Psoas muscle (tissue), 8 donors: Measurements from ENCODE around the gene MARCHF11. TPM values are rescaled to one million over a fixed set of nuclear protein-coding genes. Genes with fewer than 3 reads are reported as not detected.
A peak's percentile ranks its signal among the peaks of the same experiment; 100 is the strongest.

Experiments
- ATAC-seq, 4 donors: fragments of 200-7000 bp; cut with Tn5 transposase; one replicate each; pipeline ENCODE4 v1.9.1; 2020; ENCODE audit warnings: moderate library complexity in 3 of 4, mild to moderate bottlenecking in 2 of 4
- DNase-seq, 2 donors: peaks; one replicate each; pipeline ENCODE4 v3.0.0-alpha.2; 2020
- H3K27ac ChIP-seq: fragments of 200-600 bp; one replicate; pipeline ENCODE4 v1.8.0; 2022
- H3K27me3 ChIP-seq, 3 donors: fragments of 200-600 bp in 1 of 3; one replicate each; pipeline versions ENCODE4 v1.6.1 to v1.8.0; 2013 to 2022; ENCODE audit warnings: low read length in 2 of 3, mild to moderate bottlenecking in 2 of 3, moderate library complexity in 1 of 3; ENCODE audit not compliant: insufficient read depth in 3 of 3
- H3K36me3 ChIP-seq, 2 donors: fragments of 200-600 bp in 1 of 2; one replicate each; pipeline versions ENCODE4 v1.6.1 to v1.8.0; 2013 to 2022; ENCODE audit warnings: low read depth in 1 of 2, mild to moderate bottlenecking in 1 of 2, moderate library complexity in 1 of 2; ENCODE audit not compliant: insufficient read depth in 1 of 2
- H3K4me1 ChIP-seq: fragments of 200-600 bp; one replicate; pipeline ENCODE4 v1.8.0; 2022
- H3K4me3 ChIP-seq: fragments of 200-600 bp; one replicate; pipeline ENCODE4 v1.8.0; 2022; ENCODE audit warnings: mild to moderate bottlenecking
- H3K9me3 ChIP-seq: fragments of 200-600 bp; one replicate; pipeline ENCODE4 v1.8.0; 2022
- CTCF ChIP-seq: fragments of 200-600 bp; IDR thresholded peaks from one replicate; pipeline ENCODE4 v1.8.0; 2022; ENCODE audit warnings: antibody characterized with exemption
- WGBS, 3 donors: extraction: QIAGEN DNeasy Blood & Tissue Kit; methylation state at CpG; one replicate each; pipeline versions ENCODE4 v1.1.6 to v1.1.7; 2013; 5-methylcytosine and 5-hydroxymethylcytosine counted together
- intact Hi-C, 2 donors: fragments of 100-400 bp; cut with DNase I; formaldehyde crosslinking; loops; one replicate each; pipeline versions ENCODE4 v1.11.0 to v1.14.2; 2022
- polyA plus RNA-seq, 3 donors: library from polyadenylated mRNA; stranded (reverse); fragments of 200-250 nt; gene quantifications; one replicate each; pipeline ENCODE4 v1.2.3, GENCODE V29; 2013
- total RNA-seq, 4 donors: library from RNA; stranded (reverse); fragmentation: NEBNext Ultra II Directional in 2 of 4; extraction: Animal tissue kit (Norgen Biotek cat#: 25700) in 2 of 4; gene quantifications; one replicate each; pipeline versions ENCODE4 v1.2.1 to v1.2.4, GENCODE V29; 2021 to 2023
- donor health status: healthy with polysubstance abuse.
- donor health status: DM: no; HTN: no; CAD: no; lungs with moderate emphysema.
- donor health status: Bipolar disorder and iron deficiency.
- donor health status: healthy.
- donor health status: DM: yes; HTN: yes; CAD: no.
- donor health status: DM: no; HTN: no; CAD: no.
- donor health status: DM: no; HTN: no; CAD: no.
- donor health status: DM: yes; HTN: yes; CAD: no.

Gene MARCHF11
- total and polyA plus RNA-seq, 7 donors, result not detected

GRCh38 chr5:16179936-16180788 is 571 bp upstream of the MARCHF11 start:
- Histone ChIP-seq H3K4me1 (no peaks in the 10 kb centered on the region), H3K4me3 (no peak overlapping the region), H3K27ac (no peak overlapping the region), H3K9me3 (no peaks in the 10 kb centered on the region), H3K27me3 (peaks cover 8 to 51% (median 14%) of the 10 kb centered on the region in 3 donors), H3K36me3 (no peaks in the 10 kb centered on the region)
- no peak for DNase-seq
- ATAC-seq, result no peak
- no peak for TF ChIP-seq CTCF
- intact Hi-C loops, result no loop called here
- 1 to 2% (median 2%) methylated on average over 52 to 63 of the region's 63 CpGs for WGBS, 3 donors

- no peaks in the 10 kb centered on the region for H3K4me1 ChIP-seq
- intact Hi-C loops, result no loop called here
- no peaks in the 10 kb centered on the region for H3K36me3 ChIP-seq
- no peak overlapping the region for H3K27ac ChIP-seq
- peaks cover 8 to 51% (median 14%) of the 10 kb centered on the region in 3 donors for H3K27me3 ChIP-seq
- TF ChIP-seq CTCF, result no peak
- DNase-seq (peak; percentile 59 to 70), ATAC-seq (peak in 2 of 4 donors; percentile 42 to 56)
- no peaks in the 10 kb centered on the region for H3K9me3 ChIP-seq
- no peak overlapping the region for H3K4me3 ChIP-seq
- WGBS, 3 donors, result 2 to 4% (median 3%) methylated on average over 25 to 57 of the region's 57 CpGs
Observed at GRCh38 chr5:16178745-16179372, 732 bp downstream of the MARCHF11 start.

- Histone ChIP-seq H3K9me3 (no peaks in the 10 kb centered on the region), H3K4me1 (no peaks in the 10 kb centered on the region), H3K4me3 (no peak overlapping the region), H3K36me3 (no peaks in the 10 kb centered on the region), H3K27me3 (no peaks in the 10 kb centered on the region), H3K27ac (no peak overlapping the region)
- WGBS, 3 donors, result 34 to 43% (median 42%) methylated on average over 2 of the region's 2 CpGs
- ATAC-seq (no peak), DNase-seq (no peak)
- no peak for TF ChIP-seq CTCF
- intact Hi-C loops, result loop anchor here in 1 of 2 donors (10.0 kb wide), 1 partner anchor 285 kb away; no protein-coding TSS in a partner anchor
Observed at GRCh38 chr5:16169550-16169949, 10.0 kb downstream of the MARCHF11 start.

- intact Hi-C loops, result loop anchor here in 1 of 2 donors (10.0 kb wide), 1 partner anchor 294 kb away; no protein-coding TSS in a partner anchor
- Histone ChIP-seq H3K27me3 (no peaks in the 10 kb centered on the region), H3K36me3 (no peaks in the 10 kb centered on the region), H3K4me1 (no peaks in the 10 kb centered on the region), H3K27ac (no peak overlapping the region), H3K4me3 (no peak overlapping the region), H3K9me3 (no peaks in the 10 kb centered on the region)
- WGBS, 3 donors, result 0 to 1% (median 0%) methylated on average over 5 of the region's 5 CpGs
- TF ChIP-seq CTCF, result peak; percentile 59
- peak; percentile 40 to 80 (median 68) for ATAC-seq
- DNase-seq, result no peak
Observed at GRCh38 chr5:16160706-16161105, 18.9 kb downstream of the MARCHF11 start.
